ENCODE measurements around the gene TLE6. TPM values are rescaled to one million over a fixed set of nuclear protein-coding genes. Genes with fewer than 3 reads are reported as not detected.

TLE6 gene
- total RNA-seq, 1 donor from 2014 or later, result 0.44 TPM

- Mint-ChIP-seq H3K4me3 (peak within 1 kb of the TSS; percentile 94), H3K27ac (ENCODE audit: unreplicated experiment) (peak within 1 kb of the TSS; percentile 98), H3K27me3 (ENCODE audit: low read depth) (peaks cover 3% of the 10 kb centered on the region), H3K4me1 (peaks cover 32% of the 10 kb centered on the region), H3K9me3 (no peaks in the 10 kb centered on the region), H3K36me3 (ENCODE audit: low read depth) (no peaks in the 10 kb centered on the region)
- peak; percentile 8 for TF ChIP-seq CTCF (conservative IDR thresholded peaks at IDR 0.05)
- DNase-seq (ENCODE audit: low read depth, low spot score), result peak; percentile 97
Measured at GRCh38 chr19:2944775-2945574, 32.4 kb upstream of the TLE6 start, which contains the start of gene ZNF77. Gene ZNF77 (minus strand): TSS chr19:2944971. CDS start chr19:2944840, 131 bp downstream.

- Mint-ChIP-seq H3K4me3 (peak overlapping the region; percentile 94), H3K9me3 (no peaks in the 10 kb centered on the region), H3K27ac (ENCODE audit: unreplicated experiment) (peak overlapping the region; percentile 88), H3K4me1 (peaks cover 37% of the 10 kb centered on the region), H3K36me3 (ENCODE audit: low read depth) (no peaks in the 10 kb centered on the region), H3K27me3 (ENCODE audit: low read depth) (peaks cover 3% of the 10 kb centered on the region)
- DNase-seq (ENCODE audit: low read depth, low spot score), result no peak
- TF ChIP-seq CTCF (conservative IDR thresholded peaks at IDR 0.05), result no peak
Measured at GRCh38 chr19:2945575-2946184, 31.7 kb upstream of the TLE6 start.

- Mint-ChIP-seq H3K36me3 (ENCODE audit: low read depth) (no peaks in the 10 kb centered on the region), H3K4me3 (peak overlapping the region; percentile 98), H3K9me3 (no peaks in the 10 kb centered on the region), H3K27ac (ENCODE audit: unreplicated experiment) (peak overlapping the region; percentile 90), H3K27me3 (ENCODE audit: low read depth) (peaks cover 5% of the 10 kb centered on the region), H3K4me1 (peaks cover 28% of the 10 kb centered on the region)
- TF ChIP-seq CTCF (conservative IDR thresholded peaks at IDR 0.05), result no peak
- no peak for DNase-seq (ENCODE audit: low read depth, low spot score)
Measured at GRCh38 chr19:2949939-2950285, 27.5 kb upstream of the TLE6 start.

- Mint-ChIP-seq H3K4me3 (peak overlapping the region; percentile 98), H3K36me3 (ENCODE audit: low read depth) (no peaks in the 10 kb centered on the region), H3K27ac (ENCODE audit: unreplicated experiment) (peak overlapping the region; percentile 90), H3K27me3 (ENCODE audit: low read depth) (peaks cover 7% of the 10 kb centered on the region), H3K4me1 (peaks cover 26% of the 10 kb centered on the region), H3K9me3 (no peaks in the 10 kb centered on the region)
- peak; percentile 100 for DNase-seq (ENCODE audit: low read depth, low spot score)
- peak; percentile 17 for TF ChIP-seq CTCF (conservative IDR thresholded peaks at IDR 0.05)
Measured at GRCh38 chr19:2950286-2951124, 26.9 kb upstream of the TLE6 start.

GRCh38 chr19:2952953-2953481 is 24.3 kb upstream of the TLE6 start:
- no peak overlapping the region for H3K27ac Mint-ChIP-seq (ENCODE audit: unreplicated experiment)
- peaks cover 18% of the 10 kb centered on the region for H3K27me3 Mint-ChIP-seq (ENCODE audit: low read depth)
- no peaks in the 10 kb centered on the region for H3K36me3 Mint-ChIP-seq (ENCODE audit: low read depth)
- TF ChIP-seq CTCF (conservative IDR thresholded peaks at IDR 0.05), result no peak
- no peak for DNase-seq (ENCODE audit: low read depth, low spot score)
- H3K4me3 Mint-ChIP-seq, result no peak overlapping the region
- H3K4me1 Mint-ChIP-seq, result peaks cover 21% of the 10 kb centered on the region
- H3K9me3 Mint-ChIP-seq, result no peaks in the 10 kb centered on the region
